Globus pallidus (tissue), 1 donor: ENCODE measurements around the gene ADPRHL1.

ENCODE experiments used
- DNase-seq: peaks from one replicate; pipeline ENCODE4 v3.0.0-alpha.2; 2015; ENCODE audit warnings: low spot score

ADPRHL1 gene

GRCh38 chr13:113415032-113415431, 38.3 kb downstream of the ADPRHL1 start:
- no peak for DNase-seq

- no peak for DNase-seq
Measured at GRCh38 chr13:113414335-113414734, 39.0 kb downstream of the ADPRHL1 start.

GRCh38 chr13:113413898-113414282, 39.4 kb downstream of the ADPRHL1 start:
- no peak for DNase-seq

GRCh38 chr13:113413178-113413897, 40.0 kb downstream of the ADPRHL1 start:
- DNase-seq = no peak

GRCh38 chr13:113412440-113412839, 40.8 kb downstream of the ADPRHL1 start:
- DNase-seq = no peak

- no peak for DNase-seq
Measured at GRCh38 chr13:113411216-113412023, 41.9 kb downstream of the ADPRHL1 start.

GRCh38 chr13:113410472-113411201, 42.7 kb downstream of the ADPRHL1 start:
- DNase-seq = no peak

GRCh38 chr13:113408562-113408961, 44.7 kb downstream of the ADPRHL1 start:
- DNase-seq = no peak

GRCh38 chr13:113407531-113408393, 45.5 kb downstream of the ADPRHL1 start:
- no peak for DNase-seq

- no peak for DNase-seq
Measured at GRCh38 chr13:113407103-113407530, 46.2 kb downstream of the ADPRHL1 start.

- no peak for DNase-seq
Measured at GRCh38 chr13:113406321-113407102, 46.8 kb downstream of the ADPRHL1 start.

GRCh38 chr13:113405481-113406300, 47.6 kb downstream of the ADPRHL1 start:
- DNase-seq = no peak

- no peak for DNase-seq
Measured at GRCh38 chr13:113404723-113405471, 48.4 kb downstream of the ADPRHL1 start.

- DNase-seq = no peak
Measured at GRCh38 chr13:113404366-113404722, 48.9 kb downstream of the ADPRHL1 start.

GRCh38 chr13:113403255-113404104, 49.8 kb downstream of the ADPRHL1 start:
- DNase-seq = no peak

- DNase-seq = no peak
Measured at GRCh38 chr13:113402471-113403254, 50.6 kb downstream of the ADPRHL1 start.
